NCI-H146 treated with DMSO at 0.1 percent for 48 hours (cell line): ENCODE measurements around the gene PTCSC3.

Source experiments
- DNase-seq: peaks from one replicate; lab custom pipeline; 2025; ENCODE audit not compliant: unreplicated experiment; lab: John Stamatoyannopoulos, UW

PTCSC3 gene

GRCh38 chr14:36086629-36087395 is 89.7 kb downstream of the PTCSC3 start:
- DNase-seq: no peak

- DNase-seq: no peak
These were observed 90.7 kb downstream of the PTCSC3 start for GRCh38 chr14:36085861-36086260.
